HFFc6 (cell line): ENCODE results near the gene MSMP. TPM values are rescaled to one million over a fixed set of nuclear protein-coding genes. Genes with fewer than 3 reads are reported as not detected.

ENCODE experiments used
- DNase-seq: peaks from one replicate; pipeline ENCODE4 v3.0.0-alpha.2; 2018
- H3K27ac Mint-ChIP-seq: 2 replicates; pipeline ENCODE4 v1.8.0; 2020; ENCODE audit warnings: mild to moderate bottlenecking, mixed read lengths
- H3K27me3 Mint-ChIP-seq: 2 replicates; pipeline ENCODE4 v1.8.0; 2021; ENCODE audit warnings: mild to moderate bottlenecking, moderate library complexity, mixed read lengths; ENCODE audit not compliant: insufficient read depth
- H3K36me3 Mint-ChIP-seq: 2 replicates; pipeline ENCODE4 v1.8.0; 2021; ENCODE audit warnings: low read depth, mixed read lengths
- H3K4me1 Mint-ChIP-seq: 2 replicates; pipeline ENCODE4 v1.8.0; 2020; ENCODE audit warnings: low read depth, mixed read lengths
- H3K4me3 Mint-ChIP-seq: 2 replicates; pipeline ENCODE4 v1.8.0; 2020; ENCODE audit warnings: mild to moderate bottlenecking, moderate library complexity, mixed read lengths
- H3K9me3 Mint-ChIP-seq: 2 replicates; pipeline ENCODE4 v1.8.0; 2020; ENCODE audit warnings: mild to moderate bottlenecking, mixed read lengths
- total RNA-seq, 6 experiments: library from RNA; stranded (reverse); fragmentation: NEBNext Ultra II Directional; extraction: Animal tissue kit (Norgen Biotek cat#: 25700); gene quantifications; 2 replicates in 1 of 6; 3 replicates in 5 of 6; pipeline ENCODE4 v1.2.3, GENCODE V29; 2021
- TF ChIP-seq, protein P1 (sequence below): fragments of 200-600 bp; sonication (generic); IDR thresholded peaks from 2 replicates; pipeline ENCODE4 v1.5.0; 2021; ENCODE audit warnings: antibody characterized with exemption, mild to moderate bottlenecking

MSMP gene
- total RNA-seq, 6 experiments from 2014 or later: not detected

DNA sequence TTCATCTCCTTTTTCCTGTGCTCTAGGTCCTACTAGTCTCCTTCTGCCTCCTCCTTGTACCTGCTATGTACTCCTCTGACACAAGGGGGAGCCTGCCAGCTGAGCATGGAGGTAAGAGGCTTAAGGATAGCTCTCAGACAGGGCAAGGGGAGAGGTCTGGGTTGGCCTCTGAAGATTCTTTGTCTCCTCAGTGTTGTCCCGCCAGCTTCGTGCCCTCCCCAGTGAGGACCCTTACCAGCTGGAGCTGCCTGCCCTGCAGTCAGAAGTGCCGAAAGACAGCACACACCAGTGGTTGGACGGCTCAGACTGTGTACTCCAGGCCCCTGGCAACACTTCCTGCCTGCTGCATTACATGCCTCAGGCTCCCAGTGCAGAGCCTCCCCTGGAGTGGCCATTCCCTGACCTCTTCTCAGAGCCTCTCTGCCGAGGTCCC is 17.9 kb downstream of the MSMP start:
- Mint-ChIP-seq H3K9me3 (no peaks in the 10 kb centered on the region), H3K27me3 (peaks cover 6% of the 10 kb centered on the region), H3K27ac (peak overlapping the region; percentile 45), H3K4me3 (no peak overlapping the region), H3K4me1 (peaks cover 35% of the 10 kb centered on the region), H3K36me3 (peaks cover 55% of the 10 kb centered on the region)
- peak; percentile 76 for DNase-seq
- TF ChIP-seq, protein P1, sequence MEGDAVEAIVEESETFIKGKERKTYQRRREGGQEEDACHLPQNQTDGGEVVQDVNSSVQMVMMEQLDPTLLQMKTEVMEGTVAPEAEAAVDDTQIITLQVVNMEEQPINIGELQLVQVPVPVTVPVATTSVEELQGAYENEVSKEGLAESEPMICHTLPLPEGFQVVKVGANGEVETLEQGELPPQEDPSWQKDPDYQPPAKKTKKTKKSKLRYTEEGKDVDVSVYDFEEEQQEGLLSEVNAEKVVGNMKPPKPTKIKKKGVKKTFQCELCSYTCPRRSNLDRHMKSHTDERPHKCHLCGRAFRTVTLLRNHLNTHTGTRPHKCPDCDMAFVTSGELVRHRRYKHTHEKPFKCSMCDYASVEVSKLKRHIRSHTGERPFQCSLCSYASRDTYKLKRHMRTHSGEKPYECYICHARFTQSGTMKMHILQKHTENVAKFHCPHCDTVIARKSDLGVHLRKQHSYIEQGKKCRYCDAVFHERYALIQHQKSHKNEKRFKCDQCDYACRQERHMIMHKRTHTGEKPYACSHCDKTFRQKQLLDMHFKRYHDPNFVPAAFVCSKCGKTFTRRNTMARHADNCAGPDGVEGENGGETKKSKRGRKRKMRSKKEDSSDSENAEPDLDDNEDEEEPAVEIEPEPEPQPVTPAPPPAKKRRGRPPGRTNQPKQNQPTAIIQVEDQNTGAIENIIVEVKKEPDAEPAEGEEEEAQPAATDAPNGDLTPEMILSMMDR: peak; percentile 84

DNA sequence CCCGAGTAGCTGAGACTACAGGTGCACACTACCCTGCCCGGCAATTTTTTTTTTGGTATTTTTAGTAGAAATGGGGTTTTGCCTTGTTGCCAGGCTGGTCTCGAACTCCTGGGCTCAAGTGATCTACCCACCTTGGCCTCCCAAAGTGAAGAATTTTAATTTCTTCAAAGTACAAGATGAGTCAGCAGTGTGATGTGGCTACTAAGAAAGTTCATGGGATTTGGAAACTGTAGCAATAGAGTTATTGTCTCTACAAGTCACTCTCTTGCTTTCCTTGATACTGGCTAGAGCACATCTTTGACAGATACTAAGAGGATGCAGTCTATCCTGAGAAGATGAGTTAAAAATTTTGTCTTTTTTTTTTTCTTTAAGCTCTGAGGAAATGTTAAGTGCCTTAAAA is 20.0 kb downstream of the MSMP start:
- H3K4me1 Mint-ChIP-seq: peaks cover 35% of the 10 kb centered on the region
- no peaks in the 10 kb centered on the region for H3K9me3 Mint-ChIP-seq
- H3K27me3 Mint-ChIP-seq: peaks cover 8% of the 10 kb centered on the region
- DNase-seq: peak; percentile 25
- no peak overlapping the region; the same call in 1 of the 2 replicates for H3K4me3 Mint-ChIP-seq
- peaks cover 57% of the 10 kb centered on the region for H3K36me3 Mint-ChIP-seq
- no peak overlapping the region; the same call in 1 of the 2 replicates for H3K27ac Mint-ChIP-seq
- TF ChIP-seq, protein P1: no peak

DNA sequence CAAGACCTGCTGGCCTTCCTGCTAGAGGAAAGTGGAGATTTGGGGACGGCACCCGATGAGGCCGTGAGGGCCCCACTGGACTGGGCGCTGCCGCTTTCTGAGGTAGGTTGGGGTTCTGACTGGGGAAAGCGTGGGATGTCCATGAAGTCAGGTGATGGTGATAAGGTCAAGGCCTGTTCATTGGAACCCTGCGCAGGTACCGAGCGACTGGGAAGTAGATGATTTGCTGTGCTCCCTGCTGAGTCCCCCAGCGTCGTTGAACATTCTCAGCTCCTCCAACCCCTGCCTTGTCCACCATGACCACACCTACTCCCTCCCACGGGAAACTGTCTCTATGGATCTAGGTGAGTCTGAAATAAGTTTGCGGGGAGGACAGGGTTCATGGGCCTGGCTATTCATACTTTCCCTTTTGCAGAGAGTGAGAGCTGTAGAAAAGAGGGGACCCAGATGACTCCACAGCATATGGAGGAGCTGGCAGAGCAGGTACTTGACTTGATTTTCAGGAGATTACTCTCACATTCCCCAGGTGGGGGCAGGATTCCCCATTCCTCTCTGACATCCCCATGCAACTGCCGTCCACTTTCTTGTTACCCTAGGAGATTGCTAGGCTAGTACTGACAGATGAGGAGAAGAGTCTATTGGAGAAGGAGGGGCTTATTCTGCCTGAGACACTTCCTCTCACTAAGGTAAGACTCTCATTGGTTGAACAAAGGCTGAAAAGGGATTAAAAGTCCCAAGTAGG is 21.1 kb downstream of the MSMP start:
- Mint-ChIP-seq H3K36me3 (peaks cover 50% of the 10 kb centered on the region), H3K4me1 (peaks cover 35% of the 10 kb centered on the region)
- DNase-seq: peak; percentile 72

DNA sequence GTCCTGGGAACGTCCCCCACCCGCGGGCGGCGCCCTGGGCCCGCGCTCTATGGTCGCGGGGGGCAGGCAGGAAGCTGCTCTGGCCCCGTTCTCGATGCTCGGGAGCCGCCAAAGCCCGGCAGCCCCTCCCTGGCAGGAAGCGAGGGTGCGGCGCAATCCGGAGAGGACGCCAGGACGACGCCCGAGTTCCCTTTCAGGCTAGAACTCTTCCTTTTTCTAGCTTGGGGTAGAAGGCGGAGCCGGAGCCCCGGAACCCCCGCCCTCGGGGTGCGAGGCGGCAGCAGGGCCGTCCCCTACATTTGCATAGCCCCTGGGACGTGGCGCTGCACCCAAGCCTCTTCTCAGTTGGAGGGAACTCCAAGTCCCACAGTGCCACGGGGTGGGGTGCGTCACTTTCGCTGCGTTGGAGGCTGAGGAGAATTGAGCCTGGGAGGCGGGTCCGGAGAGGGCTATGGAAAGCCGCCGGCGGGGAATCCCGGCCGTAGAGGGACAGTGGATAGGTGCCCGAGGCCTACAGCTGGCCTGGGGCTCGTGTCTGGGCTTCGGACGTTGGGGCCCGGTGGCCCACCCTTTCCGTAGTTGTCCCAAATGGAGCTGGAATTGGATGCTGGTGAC is 21.8 kb downstream of the MSMP start, which contains the start of the genes CREB3 and TLN1:
Gene CREB3, plus strand, starts transcription at position 482 of the 615 bp plus-strand sequence. Its CDS starts 107 bp downstream, at position 589.
Gene TLN1, minus strand, starts transcription at position 11 of the 615 bp plus-strand sequence. CDS start 6,501 bp downstream, outside the sequence.
- H3K27me3 Mint-ChIP-seq: peaks cover 8% of the 10 kb centered on the region
- H3K4me3 Mint-ChIP-seq: no peak within 1 kb of the TSS; the same call in 1 of the 2 replicates
- no peaks in the 10 kb centered on the region for H3K9me3 Mint-ChIP-seq
- no peak within 1 kb of the TSS for H3K27ac Mint-ChIP-seq
- peaks cover 43% of the 10 kb centered on the region for H3K36me3 Mint-ChIP-seq
- peak; percentile 99 for DNase-seq
- H3K4me1 Mint-ChIP-seq: peaks cover 35% of the 10 kb centered on the region
- TF ChIP-seq, protein P1: 0 out of 2 replicates have a peak, but pooled peaks have one; percentile 19

More for the DNA sequence above, 21.1 kb downstream of the MSMP start:
- Mint-ChIP-seq H3K27ac (no peak overlapping the region), H3K9me3 (no peaks in the 10 kb centered on the region), H3K27me3 (peaks cover 8% of the 10 kb centered on the region), H3K4me3 (no peak overlapping the region; the same call in 1 of the 2 replicates)
- TF ChIP-seq, protein P1: peak; percentile 53

DNA sequence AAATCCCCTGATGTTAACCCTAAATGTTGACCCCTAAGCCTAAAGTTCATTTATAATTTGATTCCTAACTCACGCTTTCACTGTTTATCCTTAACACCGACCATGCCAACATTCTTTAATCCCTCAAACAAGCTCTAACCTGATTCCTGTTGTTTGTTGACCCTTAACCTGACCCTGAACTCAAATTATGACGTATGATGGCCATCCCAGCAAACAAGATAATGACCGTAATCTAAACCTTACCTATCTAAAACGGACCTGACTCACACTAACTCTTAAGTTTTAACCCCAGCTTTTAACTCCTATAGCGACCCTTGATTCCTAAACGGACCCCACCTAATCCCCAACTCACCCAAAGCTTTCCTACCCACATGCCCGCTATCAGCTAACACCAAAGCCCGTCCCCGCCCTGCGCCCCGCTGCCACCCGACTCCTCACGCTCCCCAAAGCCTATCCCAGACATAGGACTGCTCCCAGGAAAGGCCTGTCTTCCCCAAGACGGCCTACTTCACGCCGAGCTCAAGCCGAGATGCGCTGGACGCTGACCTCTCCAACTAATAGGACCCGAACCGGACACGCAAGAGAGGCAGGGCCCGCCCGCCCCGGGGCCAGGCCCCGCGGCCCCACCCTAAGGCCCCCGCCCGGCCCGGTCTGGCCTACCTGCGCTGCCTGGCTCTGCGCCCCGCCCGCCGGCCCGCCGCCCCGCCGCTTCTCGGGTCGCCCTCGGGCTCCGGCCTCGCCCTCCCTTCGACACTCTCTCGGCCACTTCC is 22.5 kb downstream of the MSMP start:
- no peak overlapping the region; the same call in 1 of the 2 replicates for H3K4me3 Mint-ChIP-seq

More for the DNA sequence above, 22.5 kb downstream of the MSMP start:
- H3K27me3 Mint-ChIP-seq: peaks cover 8% of the 10 kb centered on the region
- peaks cover 40% of the 10 kb centered on the region for H3K36me3 Mint-ChIP-seq
- DNase-seq: no peak
- no peaks in the 10 kb centered on the region for H3K9me3 Mint-ChIP-seq
- H3K4me1 Mint-ChIP-seq: peaks cover 35% of the 10 kb centered on the region
- TF ChIP-seq, protein P1: no peak
- H3K27ac Mint-ChIP-seq: no peak overlapping the region
